Astrocyte of the cerebellum (primary cell): ENCODE results near the gene FRMD5.

Experiments used
- DNase-seq: peaks from one replicate; pipeline ENCODE4 v3.0.0-alpha.2; 2011; ENCODE audit warnings: low read depth
- H3K4me3 ChIP-seq: 2 replicates; pipeline ENCODE4 v1.5.1; 2011; ENCODE audit warnings: mild to moderate bottlenecking, low read depth, low read length, moderate library complexity
- in situ Hi-C: cut with HindIII; loops from 2 replicates; pipeline ENCODE4 v1.10.0; 2017; ENCODE audit warnings: low sequenced_read_pairs
- TF ChIP-seq, protein P1 (sequence below): IDR thresholded peaks from 2 replicates; pipeline ENCODE4 v1.5.1; 2012; ENCODE audit warnings: low read length, low read depth, moderate library complexity, mild to moderate bottlenecking; ENCODE audit errors: missing control alignments

Gene FRMD5

DNA sequence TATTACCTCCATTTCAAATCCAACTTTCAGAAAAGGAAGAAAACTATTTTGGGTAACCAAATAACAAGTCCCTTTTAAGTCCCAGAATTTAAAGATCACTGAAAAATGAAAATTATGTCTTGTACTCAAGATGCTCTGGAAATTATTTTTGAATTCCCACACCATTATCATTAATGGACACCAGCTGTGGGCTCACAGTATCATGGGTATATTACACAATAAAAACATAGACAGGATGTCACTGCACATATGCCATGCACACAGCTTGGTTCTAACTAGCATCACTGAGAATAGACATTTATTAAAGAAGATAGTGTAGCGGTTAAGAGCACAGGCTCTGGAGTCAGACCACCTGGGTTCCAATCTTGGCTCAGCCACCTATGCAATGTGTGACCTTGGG, 130.4 kb downstream of the FRMD5 start:
- TF ChIP-seq, protein P1, sequence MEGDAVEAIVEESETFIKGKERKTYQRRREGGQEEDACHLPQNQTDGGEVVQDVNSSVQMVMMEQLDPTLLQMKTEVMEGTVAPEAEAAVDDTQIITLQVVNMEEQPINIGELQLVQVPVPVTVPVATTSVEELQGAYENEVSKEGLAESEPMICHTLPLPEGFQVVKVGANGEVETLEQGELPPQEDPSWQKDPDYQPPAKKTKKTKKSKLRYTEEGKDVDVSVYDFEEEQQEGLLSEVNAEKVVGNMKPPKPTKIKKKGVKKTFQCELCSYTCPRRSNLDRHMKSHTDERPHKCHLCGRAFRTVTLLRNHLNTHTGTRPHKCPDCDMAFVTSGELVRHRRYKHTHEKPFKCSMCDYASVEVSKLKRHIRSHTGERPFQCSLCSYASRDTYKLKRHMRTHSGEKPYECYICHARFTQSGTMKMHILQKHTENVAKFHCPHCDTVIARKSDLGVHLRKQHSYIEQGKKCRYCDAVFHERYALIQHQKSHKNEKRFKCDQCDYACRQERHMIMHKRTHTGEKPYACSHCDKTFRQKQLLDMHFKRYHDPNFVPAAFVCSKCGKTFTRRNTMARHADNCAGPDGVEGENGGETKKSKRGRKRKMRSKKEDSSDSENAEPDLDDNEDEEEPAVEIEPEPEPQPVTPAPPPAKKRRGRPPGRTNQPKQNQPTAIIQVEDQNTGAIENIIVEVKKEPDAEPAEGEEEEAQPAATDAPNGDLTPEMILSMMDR, result no peak
- H3K4me3 ChIP-seq, result no peak overlapping the region
- in situ Hi-C loops, result no loop called here
- no peak for DNase-seq

DNA sequence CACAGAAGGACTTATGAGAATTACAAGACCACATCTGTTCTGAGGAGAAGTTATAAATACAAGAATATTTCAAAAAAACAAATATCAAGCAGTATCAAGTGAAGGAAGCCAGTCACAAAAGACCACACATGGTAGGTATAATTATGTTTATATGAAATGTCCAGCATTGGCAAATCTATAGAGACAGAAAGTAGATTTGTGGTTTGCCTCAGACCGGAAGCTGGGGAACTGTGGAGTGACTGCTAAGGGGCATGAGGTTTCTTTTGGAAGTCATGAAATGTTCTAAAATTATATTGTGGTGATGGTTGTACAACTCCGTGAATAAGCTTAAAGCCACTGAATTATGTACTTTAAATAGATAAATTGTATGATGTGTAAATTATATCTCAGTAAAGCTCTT, 136.9 kb downstream of the FRMD5 start:
- in situ Hi-C loops, result no loop called here
- TF ChIP-seq, protein P1, result no peak
- DNase-seq, result no peak

GRCh38 chr15:44045661-44046060, 149.4 kb downstream of the FRMD5 start:
- in situ Hi-C loops, result no loop called here
- DNase-seq, result no peak
- TF ChIP-seq, protein P1, result no peak
- no peak overlapping the region for H3K4me3 ChIP-seq

More for the DNA sequence above, 136.9 kb downstream of the FRMD5 start:
- no peak overlapping the region for H3K4me3 ChIP-seq

GRCh38 chr15:44045217-44045616, 149.9 kb downstream of the FRMD5 start:
- TF ChIP-seq, protein P1, result no peak
- no peak overlapping the region for H3K4me3 ChIP-seq
- in situ Hi-C loops, result no loop called here
- no peak for DNase-seq

GRCh38 chr15:44038755-44039191, 156.3 kb downstream of the FRMD5 start:
- H3K4me3 ChIP-seq, result no peak overlapping the region
- in situ Hi-C loops, result no loop called here
- TF ChIP-seq, protein P1, result no peak
- peak; percentile 47 for DNase-seq

DNA sequence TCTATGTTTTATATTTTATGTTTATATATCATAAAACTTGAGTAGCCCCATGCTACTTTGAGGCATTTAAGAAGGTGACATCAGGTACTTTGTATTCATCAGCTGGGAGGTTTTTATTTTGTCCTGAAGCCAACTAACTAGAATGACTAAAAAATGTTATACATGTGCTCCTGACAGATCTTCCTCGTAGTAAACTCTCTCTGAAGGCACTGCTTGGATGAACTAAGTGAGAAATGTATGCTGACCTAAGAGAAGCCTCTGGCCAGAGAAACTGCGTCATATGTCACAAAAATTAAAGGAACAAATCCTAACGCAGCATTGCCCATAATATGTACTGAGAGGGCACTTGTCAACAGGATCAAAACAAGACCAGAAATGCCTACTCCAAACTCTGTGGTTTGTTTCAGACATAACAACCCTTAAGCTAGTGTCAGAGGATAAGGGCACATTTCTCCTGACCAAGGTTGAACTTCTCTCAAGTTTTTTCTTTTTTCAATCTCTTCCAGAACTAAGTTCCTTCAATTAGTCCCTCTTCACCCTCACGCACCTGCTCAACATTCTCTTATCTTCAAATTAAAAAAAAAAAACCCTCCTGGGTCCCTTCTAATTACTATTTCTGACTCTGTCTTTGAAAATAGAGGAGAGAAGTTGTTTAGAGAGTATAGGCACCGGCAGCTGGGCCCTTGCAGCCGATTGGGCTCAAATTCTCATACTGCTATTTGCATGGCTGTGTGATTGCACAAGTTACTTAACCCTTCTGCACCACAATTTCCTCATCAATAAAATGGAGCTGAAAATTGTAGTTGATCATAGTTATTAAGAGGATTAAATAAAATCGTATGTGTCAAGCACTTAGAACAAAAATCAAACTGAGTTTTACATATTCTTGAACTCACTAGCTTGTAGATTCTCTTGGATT, 159.0 kb downstream of the FRMD5 start:
- TF ChIP-seq, protein P1, result no peak
- no peak overlapping the region for H3K4me3 ChIP-seq
- DNase-seq, result no peak
- in situ Hi-C loops, result no loop called here
